Mammary epithelial cell (primary cell): ENCODE data around the gene SLC7A1.

ENCODE experiments used
- EZH2 ChIP-seq: IDR thresholded peaks from 2 replicates; pipeline ENCODE4 v1.6.1; 2012; ENCODE audit warnings: low read length, inconsistent platforms, borderline replicate concordance
- TF ChIP-seq, protein P1 (sequence below), 2 donors: IDR thresholded peaks in 1 of 2; conservative IDR thresholded peaks in 1 of 2; 2 replicates each; pipeline ENCODE4 v1.5.1; 2011 to 2012; ENCODE audit warnings: inconsistent platforms in 2 of 2, low read length in 2 of 2, mild to moderate bottlenecking in 2 of 2, control low read depth in 1 of 2, low read depth in 1 of 2; ENCODE audit not compliant: insufficient read depth in 1 of 2; ENCODE audit errors: extremely low read depth in 1 of 2

DNA sequence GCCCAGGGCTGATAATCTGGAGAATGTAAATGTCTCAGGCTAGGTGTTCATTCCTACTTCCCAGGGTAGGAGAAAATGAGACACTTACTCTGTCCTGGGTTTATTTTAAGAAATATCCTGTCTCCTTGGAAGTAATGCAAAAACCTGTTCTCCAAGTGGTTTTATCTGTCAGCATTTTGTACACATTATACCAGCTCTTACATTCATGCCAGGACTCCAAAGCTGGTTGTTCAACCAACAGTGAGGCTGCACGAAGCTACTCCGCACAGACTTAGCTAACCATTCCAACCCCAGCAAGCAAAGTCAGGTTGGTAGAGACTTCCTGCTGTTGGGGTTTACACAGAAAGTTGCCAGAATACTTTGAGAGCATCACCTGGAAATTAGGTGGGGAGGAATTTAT is 55.6 kb downstream of the SLC7A1 start:
- TF ChIP-seq, protein P1, sequence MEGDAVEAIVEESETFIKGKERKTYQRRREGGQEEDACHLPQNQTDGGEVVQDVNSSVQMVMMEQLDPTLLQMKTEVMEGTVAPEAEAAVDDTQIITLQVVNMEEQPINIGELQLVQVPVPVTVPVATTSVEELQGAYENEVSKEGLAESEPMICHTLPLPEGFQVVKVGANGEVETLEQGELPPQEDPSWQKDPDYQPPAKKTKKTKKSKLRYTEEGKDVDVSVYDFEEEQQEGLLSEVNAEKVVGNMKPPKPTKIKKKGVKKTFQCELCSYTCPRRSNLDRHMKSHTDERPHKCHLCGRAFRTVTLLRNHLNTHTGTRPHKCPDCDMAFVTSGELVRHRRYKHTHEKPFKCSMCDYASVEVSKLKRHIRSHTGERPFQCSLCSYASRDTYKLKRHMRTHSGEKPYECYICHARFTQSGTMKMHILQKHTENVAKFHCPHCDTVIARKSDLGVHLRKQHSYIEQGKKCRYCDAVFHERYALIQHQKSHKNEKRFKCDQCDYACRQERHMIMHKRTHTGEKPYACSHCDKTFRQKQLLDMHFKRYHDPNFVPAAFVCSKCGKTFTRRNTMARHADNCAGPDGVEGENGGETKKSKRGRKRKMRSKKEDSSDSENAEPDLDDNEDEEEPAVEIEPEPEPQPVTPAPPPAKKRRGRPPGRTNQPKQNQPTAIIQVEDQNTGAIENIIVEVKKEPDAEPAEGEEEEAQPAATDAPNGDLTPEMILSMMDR (conservative IDR thresholded peaks at IDR 0.05 in 1 of 2, IDR thresholded peaks at IDR 0.05 in 1 of 2; ENCODE audit: extremely low read depth in 1 of 2, insufficient read depth in 1 of 2, low read depth in 1 of 2, low read length in 2 of 2), result no peak
- TF ChIP-seq EZH2, result no peak
